ENCODE data around the gene TMEM139.

GRCh38 chr7:143243111-143243510 is 41.6 kb upstream of the TMEM139 start:
- TF ChIP-seq, protein P1, sequence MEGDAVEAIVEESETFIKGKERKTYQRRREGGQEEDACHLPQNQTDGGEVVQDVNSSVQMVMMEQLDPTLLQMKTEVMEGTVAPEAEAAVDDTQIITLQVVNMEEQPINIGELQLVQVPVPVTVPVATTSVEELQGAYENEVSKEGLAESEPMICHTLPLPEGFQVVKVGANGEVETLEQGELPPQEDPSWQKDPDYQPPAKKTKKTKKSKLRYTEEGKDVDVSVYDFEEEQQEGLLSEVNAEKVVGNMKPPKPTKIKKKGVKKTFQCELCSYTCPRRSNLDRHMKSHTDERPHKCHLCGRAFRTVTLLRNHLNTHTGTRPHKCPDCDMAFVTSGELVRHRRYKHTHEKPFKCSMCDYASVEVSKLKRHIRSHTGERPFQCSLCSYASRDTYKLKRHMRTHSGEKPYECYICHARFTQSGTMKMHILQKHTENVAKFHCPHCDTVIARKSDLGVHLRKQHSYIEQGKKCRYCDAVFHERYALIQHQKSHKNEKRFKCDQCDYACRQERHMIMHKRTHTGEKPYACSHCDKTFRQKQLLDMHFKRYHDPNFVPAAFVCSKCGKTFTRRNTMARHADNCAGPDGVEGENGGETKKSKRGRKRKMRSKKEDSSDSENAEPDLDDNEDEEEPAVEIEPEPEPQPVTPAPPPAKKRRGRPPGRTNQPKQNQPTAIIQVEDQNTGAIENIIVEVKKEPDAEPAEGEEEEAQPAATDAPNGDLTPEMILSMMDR (IDR thresholded peaks at IDR 0.05; ENCODE audit: low read depth, low read length) = no peak
- TF ChIP-seq POLR2A (IDR thresholded peaks at IDR 0.05; ENCODE audit: extremely low read depth, insufficient read length) = no peak

Data from NB4 (cell line).